Activated T-cell treated with anti-CD3 and anti-CD28 coated beads for 4 hours (primary cell): ENCODE measurements around the gene PARD3.
"Not testable (repeated sequence)": the region's sequence is repeated elsewhere in the genome, so short reads cannot be mapped to it uniquely, and the experiment has no call there.

Source experiments
- DNase-seq: peaks from one replicate; pipeline ENCODE4 v3.0.0-alpha.2; 2020

Gene PARD3

GRCh38 chr10:34359435-34359813 is 455.7 kb downstream of the PARD3 start:
- DNase-seq: no peak

GRCh38 chr10:34358729-34359434 is 456.2 kb downstream of the PARD3 start:
- DNase-seq: no peak

- no peak for DNase-seq
Observed at GRCh38 chr10:34356463-34356862, 458.6 kb downstream of the PARD3 start.

- DNase-seq: not testable (repeated sequence)
Observed at GRCh38 chr10:34353530-34353929, 461.6 kb downstream of the PARD3 start.

- DNase-seq: not testable (repeated sequence)
Observed at GRCh38 chr10:34352599-34353204, 462.4 kb downstream of the PARD3 start.

- DNase-seq: no peak
Observed at GRCh38 chr10:34351161-34351560, 463.9 kb downstream of the PARD3 start.

GRCh38 chr10:34348917-34349485 is 466.1 kb downstream of the PARD3 start:
- DNase-seq: no peak

GRCh38 chr10:34348021-34348420 is 467.1 kb downstream of the PARD3 start:
- DNase-seq: no peak

- no peak for DNase-seq
Observed at GRCh38 chr10:34347131-34347530, 468.0 kb downstream of the PARD3 start.

- no peak for DNase-seq
Observed at GRCh38 chr10:34346516-34347100, 468.5 kb downstream of the PARD3 start.

GRCh38 chr10:34345383-34345782 is 469.7 kb downstream of the PARD3 start:
- DNase-seq: no peak

- no peak for DNase-seq
Observed at GRCh38 chr10:34343764-34344163, 471.3 kb downstream of the PARD3 start.

GRCh38 chr10:34341473-34341872 is 473.6 kb downstream of the PARD3 start:
- DNase-seq: no peak

GRCh38 chr10:34340934-34341333 is 474.2 kb downstream of the PARD3 start:
- no peak for DNase-seq

- no peak for DNase-seq
Observed at GRCh38 chr10:34339816-34340553, 475.1 kb downstream of the PARD3 start.

- DNase-seq: no peak
Observed at GRCh38 chr10:34337917-34338316, 477.2 kb downstream of the PARD3 start.

- DNase-seq: no peak
Observed at GRCh38 chr10:34335960-34336690, 479.0 kb downstream of the PARD3 start.

- DNase-seq: no peak
Observed at GRCh38 chr10:34334908-34335307, 480.2 kb downstream of the PARD3 start.

GRCh38 chr10:34333513-34333912 is 481.6 kb downstream of the PARD3 start:
- DNase-seq: no peak

- DNase-seq: no peak
Observed at GRCh38 chr10:34327184-34327583, 487.9 kb downstream of the PARD3 start.

GRCh38 chr10:34323192-34323591 is 491.9 kb downstream of the PARD3 start:
- no peak for DNase-seq

GRCh38 chr10:34320265-34320664 is 494.8 kb downstream of the PARD3 start:
- DNase-seq: no peak
